Activated T-helper 1 cell treated with Interleukin-2 at 50 U/mL for 16 hours (primary cell): ENCODE measurements around the gene USP48.
"Not testable (repeated sequence)": the region's sequence is repeated elsewhere in the genome, so short reads cannot be mapped to it uniquely, and the experiment has no call there.

Experiments used
- DNase-seq: peaks from one replicate; pipeline ENCODE4 v3.0.0-alpha.2; 2020; ENCODE audit warnings: low read depth

The USP48 gene

GRCh38 chr1:21774835-21775549, 8.0 kb downstream of the USP48 start:
- no peak for DNase-seq

GRCh38 chr1:21773585-21773984, 9.4 kb downstream of the USP48 start:
- no peak for DNase-seq

GRCh38 chr1:21771672-21772071, 11.3 kb downstream of the USP48 start:
- not testable (repeated sequence) for DNase-seq

GRCh38 chr1:21770602-21771001, 12.3 kb downstream of the USP48 start:
- DNase-seq: not testable (repeated sequence)

- DNase-seq: no peak
Measured at GRCh38 chr1:21770201-21770600, 12.7 kb downstream of the USP48 start.

DNA sequence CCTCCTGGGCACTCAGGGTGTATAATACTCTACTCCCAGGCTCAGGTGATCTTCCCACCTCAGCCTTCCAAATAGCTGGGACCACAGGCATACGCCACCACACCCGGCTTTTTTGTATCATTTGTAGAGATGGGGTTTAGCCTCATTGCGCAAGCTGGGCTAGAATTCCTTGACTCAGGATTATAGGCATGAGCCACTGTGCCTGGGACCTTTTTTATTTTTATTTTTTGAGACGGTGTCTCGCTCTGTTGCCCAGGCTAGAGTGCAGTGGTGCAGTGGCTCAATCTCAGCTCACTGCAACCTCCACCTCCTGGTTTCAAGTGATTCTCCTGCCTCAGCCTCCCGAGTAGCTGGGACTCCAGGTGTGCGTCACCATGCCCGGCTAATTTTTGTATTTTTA, 15.8 kb downstream of the USP48 start:
- not testable (repeated sequence) for DNase-seq

DNA sequence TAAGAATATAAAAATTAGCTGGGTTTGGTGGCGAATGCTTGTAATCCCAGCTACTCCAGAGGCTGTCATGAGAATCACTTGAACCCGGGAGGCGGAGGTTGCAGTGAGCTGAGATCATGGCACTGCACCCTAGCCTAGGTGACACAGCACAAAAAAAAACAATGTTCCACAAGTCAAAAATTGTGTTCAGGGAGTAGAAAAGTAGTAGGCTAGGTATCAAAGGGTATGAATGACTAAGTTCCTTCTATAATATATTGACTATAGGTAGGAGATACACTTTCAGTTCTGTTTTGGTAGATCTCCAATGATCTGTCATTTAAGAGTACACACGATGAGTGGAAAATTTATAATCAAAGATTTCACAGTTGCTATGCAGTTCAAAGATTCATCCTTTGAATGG, 16.7 kb downstream of the USP48 start:
- DNase-seq: no peak

GRCh38 chr1:21764615-21765423, 18.1 kb downstream of the USP48 start:
- no peak for DNase-seq

GRCh38 chr1:21763694-21764419, 19.1 kb downstream of the USP48 start:
- DNase-seq: no peak

DNA sequence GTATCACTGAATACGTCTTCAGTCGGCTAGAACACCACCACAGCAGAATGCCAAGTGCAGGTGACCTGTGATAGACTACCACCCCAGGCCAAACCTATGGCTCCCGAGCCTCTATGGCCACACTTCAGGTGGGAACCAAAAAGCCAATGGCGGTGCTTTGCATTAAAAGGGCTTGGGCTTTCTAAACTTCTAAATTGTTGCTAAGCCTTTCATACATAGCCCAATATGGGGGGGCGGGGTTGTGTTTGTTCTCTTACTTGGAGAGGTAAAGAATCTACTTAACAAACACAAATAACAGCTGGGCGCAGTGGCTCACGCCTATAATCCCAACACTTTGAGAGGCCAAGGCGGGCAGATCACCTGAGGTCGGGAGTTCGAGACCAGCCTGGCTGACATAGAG, 19.7 kb downstream of the USP48 start:
- DNase-seq: no peak

DNA sequence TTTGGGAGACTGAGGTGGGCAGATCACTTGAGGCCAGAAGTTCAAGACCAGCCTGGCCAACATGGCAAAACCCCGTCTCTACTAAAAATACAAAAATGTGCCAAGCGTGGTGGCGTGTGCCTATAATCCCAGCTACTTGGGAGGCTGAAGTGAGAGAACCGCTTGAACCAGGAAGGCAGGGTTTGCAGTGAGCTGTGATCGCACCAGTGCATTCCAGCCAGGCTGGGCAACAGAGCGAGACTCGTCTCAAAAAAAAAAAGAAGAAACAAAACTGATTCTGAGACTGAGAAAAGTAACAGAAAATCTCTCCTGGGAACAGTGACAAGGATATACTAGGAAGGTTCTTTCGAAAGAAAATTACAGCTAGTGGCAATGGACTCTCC, 20.9 kb downstream of the USP48 start:
- no peak for DNase-seq

DNA sequence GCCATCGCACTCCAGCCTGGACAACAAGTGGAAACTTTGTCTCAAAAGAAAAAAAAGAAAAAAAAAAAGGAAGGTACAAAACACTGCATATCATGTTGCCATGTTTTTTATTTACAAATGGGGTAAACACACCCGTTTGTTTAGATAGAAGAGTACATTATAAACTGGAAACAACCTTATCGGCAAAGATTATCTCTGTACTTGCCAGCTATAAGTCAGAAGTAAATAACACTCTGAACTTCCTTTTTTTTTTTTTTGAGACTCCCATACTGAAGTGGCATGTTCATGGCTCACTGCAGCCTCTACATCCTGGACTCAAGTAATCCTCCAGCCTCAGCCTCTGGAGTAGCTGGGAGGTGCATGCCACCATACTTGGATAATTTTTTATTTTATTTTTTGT, 21.9 kb downstream of the USP48 start:
- DNase-seq: no peak

GRCh38 chr1:21759818-21760217, 23.1 kb downstream of the USP48 start:
- DNase-seq: no peak

DNA sequence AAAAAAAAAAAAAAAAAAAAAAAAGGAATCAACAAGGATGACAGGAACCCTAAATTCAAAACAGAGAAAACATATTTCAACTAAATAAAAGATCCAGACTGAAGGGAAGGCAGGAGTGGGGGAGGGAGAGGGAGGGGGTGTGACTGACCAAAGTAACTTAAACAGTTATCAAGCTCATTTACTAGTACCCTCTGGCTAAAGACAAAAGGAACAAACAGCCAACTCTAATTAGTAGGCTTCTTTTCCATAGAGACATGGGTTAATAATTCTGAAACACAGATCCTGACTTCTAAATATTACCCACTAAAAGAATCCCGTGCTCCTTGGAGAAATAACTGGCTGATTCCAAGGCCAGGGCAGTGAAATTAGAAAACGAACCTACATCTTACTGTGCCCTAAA, 23.8 kb downstream of the USP48 start:
- DNase-seq: no peak

DNA sequence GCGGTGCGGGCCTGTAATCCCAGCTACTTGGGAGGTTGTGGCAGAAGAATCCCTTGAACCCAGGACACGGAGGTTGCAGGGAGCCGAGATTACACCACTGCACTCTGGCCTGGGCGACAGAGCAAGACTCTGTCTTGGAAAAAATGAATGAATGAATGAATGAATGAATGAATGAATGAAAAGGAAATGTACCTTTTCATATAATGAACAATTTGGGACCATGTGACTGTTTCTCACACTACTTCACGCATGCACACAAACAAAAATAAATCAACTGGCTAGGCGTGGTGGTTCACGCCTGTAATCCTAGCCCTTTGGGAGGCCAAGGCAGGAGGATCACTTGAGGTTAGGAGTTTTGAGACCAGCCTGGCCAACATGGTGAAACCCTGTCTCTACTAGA, 24.3 kb downstream of the USP48 start:
- no peak for DNase-seq

- DNase-seq: no peak
Measured at GRCh38 chr1:21756393-21757089, 26.4 kb downstream of the USP48 start.

DNA sequence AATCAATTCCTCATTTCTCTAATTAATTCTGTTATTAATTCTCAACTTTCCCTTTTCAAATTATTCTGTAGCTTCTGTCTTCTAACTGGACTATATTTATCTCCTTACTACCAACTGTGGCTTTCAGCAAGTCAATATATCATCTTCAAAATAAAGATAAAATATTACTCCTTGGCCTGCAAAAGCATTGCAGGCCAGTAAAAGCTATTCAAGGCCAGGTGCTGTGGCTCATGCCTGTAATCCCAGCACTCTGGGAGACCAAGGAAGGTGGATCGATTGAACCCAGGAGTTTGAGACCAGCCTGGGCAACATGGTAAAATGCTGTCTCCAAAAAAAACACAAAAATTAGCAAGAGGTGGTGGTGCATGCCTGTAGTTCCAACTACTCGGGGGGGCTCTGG, 27.9 kb downstream of the USP48 start:
- DNase-seq: no peak

- DNase-seq: no peak
Measured at GRCh38 chr1:21754583-21754982, 28.4 kb downstream of the USP48 start.

DNA sequence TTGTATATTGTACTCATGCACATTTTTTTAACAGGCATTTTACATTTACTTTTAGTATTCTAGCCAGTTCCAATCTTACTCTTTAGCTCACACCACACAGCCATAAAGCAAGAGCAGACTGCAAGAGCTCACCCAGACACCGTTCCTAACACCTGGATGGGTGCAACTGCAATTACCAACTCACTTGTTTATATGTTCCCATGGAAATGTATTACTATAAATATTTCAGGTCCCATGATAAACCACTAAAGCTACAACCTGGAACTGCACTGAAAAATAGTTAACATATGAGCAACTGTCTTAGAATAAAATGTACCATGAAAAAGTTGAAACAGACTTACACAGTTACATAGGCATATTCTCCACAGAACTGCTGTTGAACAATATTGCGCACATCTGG, 30.8 kb downstream of the USP48 start:
- DNase-seq: no peak

GRCh38 chr1:21751281-21751680, 31.7 kb downstream of the USP48 start:
- DNase-seq: no peak

DNA sequence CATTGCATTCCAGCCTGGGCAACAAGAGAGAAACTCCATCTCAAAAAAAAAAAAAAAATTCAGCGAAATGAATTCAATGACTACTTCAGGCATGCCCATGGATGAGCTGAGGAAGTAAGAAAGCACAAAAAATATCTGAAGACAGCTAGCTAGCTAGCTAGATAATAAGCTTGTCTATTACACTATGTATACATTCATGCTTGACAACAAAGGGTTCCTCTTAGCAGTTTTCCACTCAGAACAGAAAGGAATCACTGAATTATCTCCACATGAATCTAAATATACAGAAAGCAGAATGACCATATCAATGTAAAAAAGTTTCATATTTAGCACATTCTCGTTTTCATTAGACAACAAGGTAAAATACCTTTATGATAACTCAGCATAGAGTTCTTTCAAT, 32.1 kb downstream of the USP48 start:
- DNase-seq: no peak

DNA sequence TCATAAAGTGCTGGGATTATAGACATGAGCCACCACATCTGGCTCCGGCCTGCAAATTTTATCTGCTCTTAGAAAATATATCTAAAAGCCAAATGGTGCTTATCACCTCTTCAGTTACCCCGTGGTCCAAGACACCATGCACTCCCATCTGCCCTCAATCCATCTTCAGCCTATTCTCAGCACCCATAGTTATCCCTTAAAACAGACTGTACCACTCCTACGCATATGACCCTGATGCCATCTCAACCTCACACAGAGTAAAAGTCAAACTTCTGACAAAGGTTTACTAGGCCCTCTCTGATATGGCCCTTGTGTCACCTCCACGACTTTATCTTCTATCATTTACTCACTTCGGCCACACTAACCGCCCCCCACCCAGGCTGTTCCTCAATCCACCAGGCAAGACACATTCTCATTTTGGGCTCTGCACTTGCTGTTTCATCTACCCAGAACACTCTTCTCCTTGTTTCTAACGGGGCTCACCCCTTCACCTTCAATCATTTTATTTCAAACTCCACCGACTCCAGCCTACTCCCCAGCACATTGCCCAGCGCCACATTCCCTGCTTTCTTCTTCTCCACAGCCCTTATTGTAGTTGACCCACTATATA, 33.0 kb downstream of the USP48 start:
- no peak for DNase-seq
